ENCODE measurements around the gene SGIP1. TPM values are rescaled to one million over a fixed set of nuclear protein-coding genes. Genes with fewer than 3 reads are reported as not detected.

SGIP1 gene
- total and polyA plus RNA-seq, 4 donors: 24.0 to 66.7 (median 46.2) TPM

- Histone ChIP-seq H3K9me3 (ENCODE audit: control insufficient read depth, insufficient read depth, low read length) (no peaks in the 10 kb centered on the region), H3K4me3 (ENCODE audit: low read depth, low read length) (no peak overlapping the region), H3K4me1 (ENCODE audit: control insufficient read depth, insufficient read depth, low read length) (no peaks in the 10 kb centered on the region), H3K27ac (ENCODE audit: low read depth, low read length) (no peak overlapping the region), H3K27me3 (ENCODE audit: control insufficient read depth, insufficient read depth, low read length) (no peaks in the 10 kb centered on the region), H3K36me3 (ENCODE audit: control insufficient read depth, insufficient read depth, low read length) (peaks cover 7% of the 10 kb centered on the region)
- WGBS (ENCODE audit: insufficient coverage): 96% methylated on average over 2 of the region's 2 CpGs
- DNase-seq (ENCODE audit: low read depth in 4 of 6, low spot score in 6 of 6): no peak
Observed at GRCh38 chr1:66681686-66682085, 147.7 kb downstream of the SGIP1 start.

GRCh38 chr1:66682106-66682505 lies 148.2 kb downstream of the SGIP1 start:
- no peak for DNase-seq (ENCODE audit: low read depth in 4 of 6, low spot score in 6 of 6)
- Histone ChIP-seq H3K4me1 (ENCODE audit: control insufficient read depth, insufficient read depth, low read length) (no peaks in the 10 kb centered on the region), H3K4me3 (ENCODE audit: low read depth, low read length) (no peak overlapping the region), H3K36me3 (ENCODE audit: control insufficient read depth, insufficient read depth, low read length) (peaks cover 7% of the 10 kb centered on the region), H3K27me3 (ENCODE audit: control insufficient read depth, insufficient read depth, low read length) (no peaks in the 10 kb centered on the region), H3K9me3 (ENCODE audit: control insufficient read depth, insufficient read depth, low read length) (no peaks in the 10 kb centered on the region), H3K27ac (ENCODE audit: low read depth, low read length) (no peak overlapping the region)
- WGBS (ENCODE audit: insufficient coverage): 95% methylated on average over 8 of the region's 11 CpGs

GRCh38 chr1:66684353-66684752 lies 150.4 kb downstream of the SGIP1 start:
- H3K4me3 ChIP-seq (ENCODE audit: low read depth, low read length): no peak overlapping the region
- no peak for DNase-seq (ENCODE audit: low read depth in 4 of 6, low spot score in 6 of 6)
- no peaks in the 10 kb centered on the region for H3K9me3 ChIP-seq (ENCODE audit: control insufficient read depth, insufficient read depth, low read length)
- H3K4me1 ChIP-seq (ENCODE audit: control insufficient read depth, insufficient read depth, low read length): no peaks in the 10 kb centered on the region
- no CpG with 5 or more reads among the region's 3 CpGs for WGBS (ENCODE audit: insufficient coverage)
- no peak overlapping the region for H3K27ac ChIP-seq (ENCODE audit: low read depth, low read length)
- H3K27me3 ChIP-seq (ENCODE audit: control insufficient read depth, insufficient read depth, low read length): no peaks in the 10 kb centered on the region
- peaks cover 10% of the 10 kb centered on the region for H3K36me3 ChIP-seq (ENCODE audit: control insufficient read depth, insufficient read depth, low read length)

DNA sequence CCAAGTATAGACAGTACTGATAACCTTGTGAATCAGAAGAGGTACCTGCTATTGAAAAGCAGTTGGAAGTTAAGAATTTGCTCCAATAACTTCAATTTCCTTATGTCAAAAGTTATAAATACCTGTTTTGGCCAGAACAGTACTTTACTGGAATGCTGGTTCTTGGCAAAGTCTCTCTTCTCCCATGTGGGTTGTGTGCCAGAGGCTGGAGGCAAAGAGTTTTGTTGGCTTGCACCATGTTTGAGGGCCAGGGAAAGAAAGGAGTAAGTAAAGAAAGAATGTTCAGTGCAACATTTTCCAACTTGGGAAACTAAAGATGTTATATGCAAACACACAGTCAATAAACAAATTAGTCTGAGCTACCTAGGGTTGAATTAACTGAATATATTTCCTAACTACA lies 151.3 kb downstream of the SGIP1 start:
- Histone ChIP-seq H3K27me3 (ENCODE audit: control insufficient read depth, insufficient read depth, low read length) (no peaks in the 10 kb centered on the region), H3K27ac (ENCODE audit: low read depth, low read length) (no peak overlapping the region), H3K36me3 (ENCODE audit: control insufficient read depth, insufficient read depth, low read length) (peaks cover 13% of the 10 kb centered on the region), H3K9me3 (ENCODE audit: control insufficient read depth, insufficient read depth, low read length) (no peaks in the 10 kb centered on the region), H3K4me1 (ENCODE audit: control insufficient read depth, insufficient read depth, low read length) (no peaks in the 10 kb centered on the region), H3K4me3 (ENCODE audit: low read depth, low read length) (no peak overlapping the region)
- DNase-seq (ENCODE audit: low read depth in 4 of 6, low spot score in 6 of 6): peak in 1 of 6 donors; percentile 33

- Histone ChIP-seq H3K4me3 (ENCODE audit: low read depth, low read length) (no peak overlapping the region), H3K36me3 (ENCODE audit: control insufficient read depth, insufficient read depth, low read length) (peaks cover 13% of the 10 kb centered on the region), H3K4me1 (ENCODE audit: control insufficient read depth, insufficient read depth, low read length) (no peaks in the 10 kb centered on the region), H3K27me3 (ENCODE audit: control insufficient read depth, insufficient read depth, low read length) (no peaks in the 10 kb centered on the region), H3K27ac (ENCODE audit: low read depth, low read length) (no peak overlapping the region), H3K9me3 (ENCODE audit: control insufficient read depth, insufficient read depth, low read length) (no peaks in the 10 kb centered on the region)
- no CpG with 5 or more reads among the region's 1 CpG for WGBS (ENCODE audit: insufficient coverage)
- no peak for DNase-seq (ENCODE audit: low read depth in 4 of 6, low spot score in 6 of 6)
Observed at GRCh38 chr1:66685670-66686069, 151.7 kb downstream of the SGIP1 start.

- Histone ChIP-seq H3K36me3 (ENCODE audit: control insufficient read depth, insufficient read depth, low read length) (peaks cover 13% of the 10 kb centered on the region), H3K27me3 (ENCODE audit: control insufficient read depth, insufficient read depth, low read length) (no peaks in the 10 kb centered on the region), H3K4me1 (ENCODE audit: control insufficient read depth, insufficient read depth, low read length) (no peaks in the 10 kb centered on the region), H3K4me3 (ENCODE audit: low read depth, low read length) (no peak overlapping the region), H3K9me3 (ENCODE audit: control insufficient read depth, insufficient read depth, low read length) (no peaks in the 10 kb centered on the region), H3K27ac (ENCODE audit: low read depth, low read length) (no peak overlapping the region)
- DNase-seq (ENCODE audit: low read depth in 4 of 6, low spot score in 6 of 6): no peak
- no CpG with 5 or more reads among the region's 3 CpGs for WGBS (ENCODE audit: insufficient coverage)
Observed at GRCh38 chr1:66686406-66686805, 152.5 kb downstream of the SGIP1 start.

DNA sequence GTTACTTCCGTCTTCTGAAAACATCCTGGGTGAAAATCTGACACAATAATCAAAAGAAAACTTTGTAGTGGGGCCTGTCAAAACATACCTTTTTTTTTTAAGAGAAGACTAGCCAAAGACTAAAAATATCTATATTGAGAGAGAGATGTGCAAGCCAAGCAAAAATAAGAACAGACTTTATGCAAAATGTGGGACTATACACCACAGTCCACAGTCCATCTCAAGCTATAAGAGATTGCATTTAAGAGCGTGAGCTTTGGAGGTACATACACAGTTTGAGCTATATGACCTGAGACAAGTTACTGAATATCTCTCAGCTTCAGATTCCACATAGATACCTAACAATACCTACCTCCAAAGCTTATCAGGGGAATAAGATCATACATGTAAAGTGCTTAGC lies 153.4 kb downstream of the SGIP1 start:
- H3K27ac ChIP-seq (ENCODE audit: low read depth, low read length): no peak overlapping the region
- H3K9me3 ChIP-seq (ENCODE audit: control insufficient read depth, insufficient read depth, low read length): no peaks in the 10 kb centered on the region
- H3K4me3 ChIP-seq (ENCODE audit: low read depth, low read length): no peak overlapping the region
- no peak for DNase-seq (ENCODE audit: low read depth in 4 of 6, low spot score in 6 of 6)
- WGBS (ENCODE audit: insufficient coverage): no CpG with 5 or more reads among the region's 2 CpGs
- H3K27me3 ChIP-seq (ENCODE audit: control insufficient read depth, insufficient read depth, low read length): no peaks in the 10 kb centered on the region
- H3K4me1 ChIP-seq (ENCODE audit: control insufficient read depth, insufficient read depth, low read length): no peaks in the 10 kb centered on the region
- H3K36me3 ChIP-seq (ENCODE audit: control insufficient read depth, insufficient read depth, low read length): peaks cover 7% of the 10 kb centered on the region

GRCh38 chr1:66690666-66691381 lies 156.9 kb downstream of the SGIP1 start:
- no peak for DNase-seq (ENCODE audit: low read depth in 4 of 6, low spot score in 6 of 6)
- Histone ChIP-seq H3K9me3 (ENCODE audit: control insufficient read depth, insufficient read depth, low read length) (no peaks in the 10 kb centered on the region), H3K36me3 (ENCODE audit: control insufficient read depth, insufficient read depth, low read length) (peaks cover 6% of the 10 kb centered on the region), H3K27ac (ENCODE audit: low read depth, low read length) (no peak overlapping the region), H3K27me3 (ENCODE audit: control insufficient read depth, insufficient read depth, low read length) (no peaks in the 10 kb centered on the region), H3K4me3 (ENCODE audit: low read depth, low read length) (no peak overlapping the region), H3K4me1 (ENCODE audit: control insufficient read depth, insufficient read depth, low read length) (no peaks in the 10 kb centered on the region)
- 77% methylated on average over 5 of the region's 7 CpGs for WGBS (ENCODE audit: insufficient coverage)

DNA sequence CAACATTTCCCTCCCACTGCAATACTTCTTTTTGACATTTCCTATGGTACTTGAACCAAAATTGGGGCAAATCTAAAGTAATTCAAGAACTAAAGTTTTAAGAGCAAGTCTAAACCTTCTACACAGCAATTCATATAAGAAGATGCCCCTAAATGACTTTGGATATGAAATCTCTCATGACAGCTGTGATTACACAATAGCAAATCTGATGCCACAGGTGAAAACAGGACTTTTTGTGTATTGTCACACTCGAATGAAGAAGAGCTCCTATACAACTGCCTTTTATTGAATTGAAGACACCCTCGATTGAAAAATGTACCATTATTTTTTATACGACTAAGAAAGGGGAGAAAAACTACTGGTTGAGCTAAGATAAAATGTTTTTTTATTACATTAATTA lies 158.7 kb downstream of the SGIP1 start:
- H3K36me3 ChIP-seq (ENCODE audit: control insufficient read depth, insufficient read depth, low read length): peaks cover 6% of the 10 kb centered on the region
- H3K27ac ChIP-seq (ENCODE audit: low read depth, low read length): no peak overlapping the region
- H3K4me1 ChIP-seq (ENCODE audit: control insufficient read depth, insufficient read depth, low read length): no peaks in the 10 kb centered on the region
- H3K4me3 ChIP-seq (ENCODE audit: low read depth, low read length): no peak overlapping the region
- no peak for DNase-seq (ENCODE audit: low read depth in 4 of 6, low spot score in 6 of 6)
- WGBS (ENCODE audit: insufficient coverage): no CpG with 5 or more reads among the region's 3 CpGs
- no peaks in the 10 kb centered on the region for H3K27me3 ChIP-seq (ENCODE audit: control insufficient read depth, insufficient read depth, low read length)
- H3K9me3 ChIP-seq (ENCODE audit: control insufficient read depth, insufficient read depth, low read length): no peaks in the 10 kb centered on the region

- Histone ChIP-seq H3K9me3 (ENCODE audit: control insufficient read depth, insufficient read depth, low read length) (no peaks in the 10 kb centered on the region), H3K36me3 (ENCODE audit: control insufficient read depth, insufficient read depth, low read length) (peaks cover 6% of the 10 kb centered on the region), H3K4me3 (ENCODE audit: low read depth, low read length) (no peak overlapping the region), H3K27me3 (ENCODE audit: control insufficient read depth, insufficient read depth, low read length) (no peaks in the 10 kb centered on the region), H3K4me1 (ENCODE audit: control insufficient read depth, insufficient read depth, low read length) (no peaks in the 10 kb centered on the region), H3K27ac (ENCODE audit: low read depth, low read length) (no peak overlapping the region)
- no peak for DNase-seq (ENCODE audit: low read depth in 4 of 6, low spot score in 6 of 6)
Observed at GRCh38 chr1:66693856-66694255, 159.9 kb downstream of the SGIP1 start.

Measured in spinal cord (tissue), 10 donors.